HG02970 (cell line): Measurements from ENCODE around the gene GTPBP4.

ENCODE experiments used
- ATAC-seq: cut with Tn5 transposase; IDR thresholded peaks from one replicate; pipeline ENCODE4 v1.9.1; 2021; ENCODE audit warnings: mild to moderate bottlenecking, moderate library complexity, moderate number of reproducible peaks; ENCODE audit not compliant: unreplicated experiment, low FRiP score

The GTPBP4 gene

GRCh38 chr10:964988-965417 is 23.2 kb upstream of the GTPBP4 start:
- ATAC-seq: no peak

GRCh38 chr10:966466-967235 is 21.6 kb upstream of the GTPBP4 start:
- no peak for ATAC-seq

GRCh38 chr10:968546-969199 is 19.6 kb upstream of the GTPBP4 start:
- ATAC-seq: no peak

- no peak for ATAC-seq
Measured at GRCh38 chr10:969473-970150, 18.6 kb upstream of the GTPBP4 start.

- ATAC-seq: no peak
Measured at GRCh38 chr10:970311-971149, 17.7 kb upstream of the GTPBP4 start.

- no peak for ATAC-seq
Measured at GRCh38 chr10:971150-971542, 17.1 kb upstream of the GTPBP4 start.

- no peak for ATAC-seq
Measured at GRCh38 chr10:971613-972012, 16.6 kb upstream of the GTPBP4 start.

- ATAC-seq: no peak
Measured at GRCh38 chr10:972763-973162, 15.5 kb upstream of the GTPBP4 start.

GRCh38 chr10:974038-974784 is 14.0 kb upstream of the GTPBP4 start:
- no peak for ATAC-seq

GRCh38 chr10:974785-975074 is 13.5 kb upstream of the GTPBP4 start:
- ATAC-seq: no peak

- no peak for ATAC-seq
Measured at GRCh38 chr10:976316-976715, 11.9 kb upstream of the GTPBP4 start.

GRCh38 chr10:978826-979421 is 9.3 kb upstream of the GTPBP4 start:
- ATAC-seq: no peak

GRCh38 chr10:980468-981093 is 7.7 kb upstream of the GTPBP4 start:
- ATAC-seq: no peak

GRCh38 chr10:983401-983800 is 4.8 kb upstream of the GTPBP4 start:
- ATAC-seq: no peak

GRCh38 chr10:983971-984655 is 4.1 kb upstream of the GTPBP4 start:
- ATAC-seq: no peak

- no peak for ATAC-seq
Measured at GRCh38 chr10:985361-985760, 2.9 kb upstream of the GTPBP4 start.

GRCh38 chr10:986137-986825 is 2.0 kb upstream of the GTPBP4 start:
- ATAC-seq: no peak
